C4-2B (cell line): ENCODE results near the gene PRKG1.

ENCODE experiments used
- ZFX ChIP-seq: fragments of 450-650 bp; IDR thresholded peaks from 2 replicates; pipeline ENCODE4 v1.6.1; 2017
- TF ChIP-seq, protein P1 (sequence below): fragments of 450-650 bp; conservative IDR thresholded peaks from 2 replicates; pipeline ENCODE4 v1.5.1; 2017; ENCODE audit warnings: mild to moderate bottlenecking

- TF ChIP-seq, protein P1, sequence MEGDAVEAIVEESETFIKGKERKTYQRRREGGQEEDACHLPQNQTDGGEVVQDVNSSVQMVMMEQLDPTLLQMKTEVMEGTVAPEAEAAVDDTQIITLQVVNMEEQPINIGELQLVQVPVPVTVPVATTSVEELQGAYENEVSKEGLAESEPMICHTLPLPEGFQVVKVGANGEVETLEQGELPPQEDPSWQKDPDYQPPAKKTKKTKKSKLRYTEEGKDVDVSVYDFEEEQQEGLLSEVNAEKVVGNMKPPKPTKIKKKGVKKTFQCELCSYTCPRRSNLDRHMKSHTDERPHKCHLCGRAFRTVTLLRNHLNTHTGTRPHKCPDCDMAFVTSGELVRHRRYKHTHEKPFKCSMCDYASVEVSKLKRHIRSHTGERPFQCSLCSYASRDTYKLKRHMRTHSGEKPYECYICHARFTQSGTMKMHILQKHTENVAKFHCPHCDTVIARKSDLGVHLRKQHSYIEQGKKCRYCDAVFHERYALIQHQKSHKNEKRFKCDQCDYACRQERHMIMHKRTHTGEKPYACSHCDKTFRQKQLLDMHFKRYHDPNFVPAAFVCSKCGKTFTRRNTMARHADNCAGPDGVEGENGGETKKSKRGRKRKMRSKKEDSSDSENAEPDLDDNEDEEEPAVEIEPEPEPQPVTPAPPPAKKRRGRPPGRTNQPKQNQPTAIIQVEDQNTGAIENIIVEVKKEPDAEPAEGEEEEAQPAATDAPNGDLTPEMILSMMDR: no peak
- no peak for TF ChIP-seq ZFX
Observed at GRCh38 chr10:51765284-51765971, 691.1 kb downstream of the PRKG1 start.
